SU-DHL-6 (cell line): ENCODE data around the gene GH2.

Experiments used
- CTCF ChIP-seq: fragments of 200-600 bp; sonication (generic); IDR thresholded peaks from one replicate; pipeline ENCODE4 v1.5.1; 2017; ENCODE audit warnings: antibody characterized with exemption, mild to moderate bottlenecking, low read length, moderate library complexity; ENCODE audit not compliant: insufficient read depth, poor library complexity, severe bottlenecking
- EZH2phosphoT487 ChIP-seq: fragments of 200-600 bp; sonication (generic), shearing (Covaris generic); conservative IDR thresholded peaks from 2 replicates; pipeline ENCODE4 v1.6.1; 2018; ENCODE audit warnings: mild to moderate bottlenecking, antibody characterized with exemption, low read length, moderate library complexity, mixed read lengths

- TF ChIP-seq CTCF, result no peak
- no peak for TF ChIP-seq EZH2phosphoT487
Observed at GRCh38 chr17:63832014-63832413, 49.7 kb downstream of the GH2 start.
